HL-60 (cell line): ENCODE measurements around the gene STAB2.

Experiments used
- DNase-seq, 2 experiments: peaks; one replicate each; pipeline ENCODE4 v3.0.0-alpha.2; 2010 to 2020; ENCODE audit warnings: low read depth in 1 of 2, low spot score in 1 of 2
- H3K27ac ChIP-seq: fragments of 250-450 bp; sonication (Bioruptor Pico); replicated peaks from 2 replicates; pipeline ENCODE4 v1.5.1; 2020; ENCODE audit warnings: mild to moderate bottlenecking, moderate library complexity
- H3K27me3 ChIP-seq: fragments of 250-450 bp; sonication (Bioruptor Pico); 2 replicates; pipeline ENCODE4 v1.5.1; 2021; ENCODE audit warnings: mild to moderate bottlenecking, moderate library complexity; ENCODE audit not compliant: insufficient read depth, poor library complexity, severe bottlenecking
- H3K4me3 ChIP-seq: replicated peaks from 2 replicates; pipeline ENCODE4 v1.5.1; 2011; ENCODE audit warnings: mild to moderate bottlenecking, control low read depth, low read length; ENCODE audit not compliant: insufficient read depth
- GABPA ChIP-seq: IDR thresholded peaks from 2 replicates; pipeline ENCODE4 v1.6.1; 2012; ENCODE audit warnings: low read depth
- POLR2AphosphoS5 ChIP-seq: IDR thresholded peaks from 2 replicates; pipeline ENCODE4 v1.6.1; 2012; ENCODE audit warnings: low read depth
- SPI1 ChIP-seq: IDR thresholded peaks from 2 replicates; pipeline ENCODE4 v1.6.1; 2012; ENCODE audit warnings: low read depth, mild to moderate bottlenecking, borderline replicate concordance
- TF ChIP-seq, protein P1 (sequence below): IDR thresholded peaks from 2 replicates; pipeline ENCODE4 v1.6.1; 2012; ENCODE audit warnings: low read depth; ENCODE audit not compliant: insufficient replicate concordance
- TF ChIP-seq, protein P2 (sequence below): IDR thresholded peaks from one replicate; pipeline ENCODE4 v1.5.1; 2011; ENCODE audit warnings: low read length, control low read depth, inconsistent platforms; ENCODE audit not compliant: insufficient read depth

The STAB2 gene

DNA sequence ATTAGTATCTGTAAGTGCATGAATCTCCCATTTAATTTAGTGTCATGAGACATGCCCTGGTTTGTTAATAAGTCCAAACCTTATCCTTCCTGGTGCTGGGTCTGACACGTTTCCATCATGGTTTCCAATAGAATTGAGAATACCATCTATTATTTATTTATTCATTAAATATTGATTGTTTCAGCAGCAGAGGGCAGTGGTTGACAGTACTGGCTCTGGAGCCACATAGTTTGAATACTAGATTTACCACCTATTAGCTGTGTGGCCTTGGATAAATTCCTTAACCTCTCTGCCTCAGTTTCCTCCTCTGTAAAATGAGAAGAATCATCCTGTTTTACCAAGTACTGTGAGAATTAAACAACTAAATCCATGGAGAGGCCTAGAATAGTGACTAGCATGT lies 941 bp upstream of the STAB2 start:
- no peak overlapping the region for H3K27ac ChIP-seq
- no peak for DNase-seq
- H3K27me3 ChIP-seq: peaks cover 3% of the 10 kb centered on the region
- H3K4me3 ChIP-seq: no peak overlapping the region
- TF ChIP-seq GABPA (no peak), POLR2AphosphoS5 (no peak)
- TF ChIP-seq, protein P1, sequence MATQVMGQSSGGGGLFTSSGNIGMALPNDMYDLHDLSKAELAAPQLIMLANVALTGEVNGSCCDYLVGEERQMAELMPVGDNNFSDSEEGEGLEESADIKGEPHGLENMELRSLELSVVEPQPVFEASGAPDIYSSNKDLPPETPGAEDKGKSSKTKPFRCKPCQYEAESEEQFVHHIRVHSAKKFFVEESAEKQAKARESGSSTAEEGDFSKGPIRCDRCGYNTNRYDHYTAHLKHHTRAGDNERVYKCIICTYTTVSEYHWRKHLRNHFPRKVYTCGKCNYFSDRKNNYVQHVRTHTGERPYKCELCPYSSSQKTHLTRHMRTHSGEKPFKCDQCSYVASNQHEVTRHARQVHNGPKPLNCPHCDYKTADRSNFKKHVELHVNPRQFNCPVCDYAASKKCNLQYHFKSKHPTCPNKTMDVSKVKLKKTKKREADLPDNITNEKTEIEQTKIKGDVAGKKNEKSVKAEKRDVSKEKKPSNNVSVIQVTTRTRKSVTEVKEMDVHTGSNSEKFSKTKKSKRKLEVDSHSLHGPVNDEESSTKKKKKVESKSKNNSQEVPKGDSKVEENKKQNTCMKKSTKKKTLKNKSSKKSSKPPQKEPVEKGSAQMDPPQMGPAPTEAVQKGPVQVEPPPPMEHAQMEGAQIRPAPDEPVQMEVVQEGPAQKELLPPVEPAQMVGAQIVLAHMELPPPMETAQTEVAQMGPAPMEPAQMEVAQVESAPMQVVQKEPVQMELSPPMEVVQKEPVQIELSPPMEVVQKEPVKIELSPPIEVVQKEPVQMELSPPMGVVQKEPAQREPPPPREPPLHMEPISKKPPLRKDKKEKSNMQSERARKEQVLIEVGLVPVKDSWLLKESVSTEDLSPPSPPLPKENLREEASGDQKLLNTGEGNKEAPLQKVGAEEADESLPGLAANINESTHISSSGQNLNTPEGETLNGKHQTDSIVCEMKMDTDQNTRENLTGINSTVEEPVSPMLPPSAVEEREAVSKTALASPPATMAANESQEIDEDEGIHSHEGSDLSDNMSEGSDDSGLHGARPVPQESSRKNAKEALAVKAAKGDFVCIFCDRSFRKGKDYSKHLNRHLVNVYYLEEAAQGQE: no peak
- TF ChIP-seq, protein P2, sequence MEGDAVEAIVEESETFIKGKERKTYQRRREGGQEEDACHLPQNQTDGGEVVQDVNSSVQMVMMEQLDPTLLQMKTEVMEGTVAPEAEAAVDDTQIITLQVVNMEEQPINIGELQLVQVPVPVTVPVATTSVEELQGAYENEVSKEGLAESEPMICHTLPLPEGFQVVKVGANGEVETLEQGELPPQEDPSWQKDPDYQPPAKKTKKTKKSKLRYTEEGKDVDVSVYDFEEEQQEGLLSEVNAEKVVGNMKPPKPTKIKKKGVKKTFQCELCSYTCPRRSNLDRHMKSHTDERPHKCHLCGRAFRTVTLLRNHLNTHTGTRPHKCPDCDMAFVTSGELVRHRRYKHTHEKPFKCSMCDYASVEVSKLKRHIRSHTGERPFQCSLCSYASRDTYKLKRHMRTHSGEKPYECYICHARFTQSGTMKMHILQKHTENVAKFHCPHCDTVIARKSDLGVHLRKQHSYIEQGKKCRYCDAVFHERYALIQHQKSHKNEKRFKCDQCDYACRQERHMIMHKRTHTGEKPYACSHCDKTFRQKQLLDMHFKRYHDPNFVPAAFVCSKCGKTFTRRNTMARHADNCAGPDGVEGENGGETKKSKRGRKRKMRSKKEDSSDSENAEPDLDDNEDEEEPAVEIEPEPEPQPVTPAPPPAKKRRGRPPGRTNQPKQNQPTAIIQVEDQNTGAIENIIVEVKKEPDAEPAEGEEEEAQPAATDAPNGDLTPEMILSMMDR: no peak

DNA sequence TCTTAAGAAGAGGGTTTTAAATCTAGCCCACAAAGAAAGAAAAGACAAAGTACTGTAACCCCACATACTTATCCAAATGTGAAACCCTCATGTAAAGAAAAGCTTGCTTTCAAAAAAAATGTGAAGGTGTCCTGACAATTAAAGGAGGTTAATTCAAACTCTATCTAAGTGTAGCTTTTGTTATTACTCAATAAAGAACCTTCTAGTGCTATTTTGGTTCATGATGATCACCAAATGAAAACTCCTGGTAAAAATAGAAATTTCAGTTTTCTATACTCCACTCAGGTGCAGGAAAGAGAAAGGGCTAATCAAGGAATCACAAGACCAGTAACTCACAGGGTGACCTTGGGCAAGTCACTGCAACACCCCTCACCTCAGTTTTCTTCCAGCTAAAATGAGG lies 1.6 kb downstream of the STAB2 start:
- Histone ChIP-seq H3K27me3 (peaks cover 7% of the 10 kb centered on the region), H3K27ac (no peak overlapping the region), H3K4me3 (no peak overlapping the region)
- TF ChIP-seq, protein P2: no peak
- no peak for TF ChIP-seq POLR2AphosphoS5
- no peak for TF ChIP-seq SPI1
- TF ChIP-seq, protein P1: no peak
- TF ChIP-seq GABPA: no peak
- no peak for DNase-seq

DNA sequence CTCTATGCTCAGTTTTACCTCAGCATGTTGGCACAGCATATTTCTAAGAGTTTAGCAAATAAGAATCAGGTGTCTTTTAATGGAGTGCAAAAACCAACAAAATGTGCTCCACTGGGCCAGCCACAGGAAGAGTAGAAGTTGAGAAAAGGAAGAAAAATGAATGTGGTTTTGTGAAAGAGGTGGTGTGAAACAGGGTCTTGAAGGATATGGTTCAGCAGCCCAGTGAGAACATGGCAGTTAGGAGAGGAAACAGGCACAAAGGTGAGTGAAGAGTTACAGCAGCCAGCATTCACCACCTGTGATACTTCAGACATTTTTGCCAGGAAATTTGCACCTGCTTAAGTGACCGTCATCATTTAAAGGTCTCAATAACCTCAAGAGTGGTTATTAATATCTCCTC lies 2.4 kb downstream of the STAB2 start:
- Histone ChIP-seq H3K27me3 (peaks cover 7% of the 10 kb centered on the region), H3K27ac (no peak overlapping the region), H3K4me3 (no peak overlapping the region)
- no peak for TF ChIP-seq GABPA
- TF ChIP-seq, protein P2: no peak
- no peak for TF ChIP-seq SPI1
- TF ChIP-seq, protein P1: no peak
- no peak for TF ChIP-seq POLR2AphosphoS5
- no peak for DNase-seq
